ENCODE measurements around the gene MYO3B. TPM values are rescaled to one million over a fixed set of nuclear protein-coding genes. Genes with fewer than 3 reads are reported as not detected.

MYO3B gene
- polyA plus RNA-seq, 1 of the 3 experiments (the other 2 are of a cell fraction): not detected

DNA sequence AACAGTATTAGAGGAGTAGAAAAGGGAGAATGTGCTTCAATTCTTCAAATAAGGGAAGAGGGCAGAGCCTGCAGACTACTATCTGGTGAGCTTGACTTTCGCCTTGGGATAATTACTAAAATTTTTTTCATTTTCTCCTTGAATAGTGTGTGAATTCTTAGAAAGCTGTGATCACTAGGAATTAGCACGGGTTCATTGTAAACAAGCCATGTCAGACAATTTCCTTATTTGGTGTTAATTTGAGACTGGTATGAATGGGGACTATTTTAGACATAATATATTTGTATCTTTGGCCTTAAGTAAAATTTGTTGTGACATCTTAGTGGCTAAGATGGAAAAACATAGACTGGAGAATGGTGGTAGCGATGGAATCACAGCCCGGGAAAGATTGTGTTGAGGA lies 66.6 kb downstream of the MYO3B start:
- Histone ChIP-seq H3K9me2 (no peaks in the 10 kb centered on the region), H3K9me3 (no peaks in the 10 kb centered on the region), H2AFZ (ENCODE audit: low read depth) (no peak overlapping the region), H3K9ac (no peak overlapping the region), H3K36me3 (replicated peaks in 1 of 2; ENCODE audit: control insufficient read depth in 1 of 2, insufficient read depth in 2 of 2, low read length in 1 of 2) (no peaks in the 10 kb centered on the region), H3K27ac (ENCODE audit: low read depth in 2 of 2, low read length in 1 of 2) (no peak overlapping the region), H3K27me3 (ENCODE audit: insufficient read depth) (no peaks in the 10 kb centered on the region; the same call in 1 of the 2 replicates), H3K4me2 (no peak overlapping the region), H3K4me1 (ENCODE audit: control insufficient read depth in 1 of 2, insufficient read depth in 2 of 2, low read depth in 1 of 2, low read length in 1 of 2) (no peaks in the 10 kb centered on the region), H3F3A (replicated peaks; ENCODE audit: insufficient read depth) (no peaks in the 10 kb centered on the region), H3K79me2 (ENCODE audit: insufficient read depth) (no peaks in the 10 kb centered on the region), H3K4me3 (ENCODE audit: low read depth in 2 of 2, low read length in 1 of 2) (no peak overlapping the region), H4K20me1 (ENCODE audit: insufficient read depth) (no peaks in the 10 kb centered on the region)
- ChIA-PET CTCF (no interaction called here), POLR2A (no interaction called here)
- no peak for TF ChIP-seq CHD2 (IDR thresholded peaks at IDR 0.05; ENCODE audit: low read length, partially characterized antibody)
- TF ChIP-seq FOXM1 (IDR thresholded peaks at IDR 0.05; ENCODE audit: low read depth): no peak
- TF ChIP-seq, protein P1, sequence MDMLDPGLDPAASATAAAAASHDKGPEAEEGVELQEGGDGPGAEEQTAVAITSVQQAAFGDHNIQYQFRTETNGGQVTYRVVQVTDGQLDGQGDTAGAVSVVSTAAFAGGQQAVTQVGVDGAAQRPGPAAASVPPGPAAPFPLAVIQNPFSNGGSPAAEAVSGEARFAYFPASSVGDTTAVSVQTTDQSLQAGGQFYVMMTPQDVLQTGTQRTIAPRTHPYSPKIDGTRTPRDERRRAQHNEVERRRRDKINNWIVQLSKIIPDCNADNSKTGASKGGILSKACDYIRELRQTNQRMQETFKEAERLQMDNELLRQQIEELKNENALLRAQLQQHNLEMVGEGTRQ (IDR thresholded peaks at IDR 0.05; ENCODE audit: borderline replicate concordance, low read depth, low read length): no peak
- TF ChIP-seq, protein P2, sequence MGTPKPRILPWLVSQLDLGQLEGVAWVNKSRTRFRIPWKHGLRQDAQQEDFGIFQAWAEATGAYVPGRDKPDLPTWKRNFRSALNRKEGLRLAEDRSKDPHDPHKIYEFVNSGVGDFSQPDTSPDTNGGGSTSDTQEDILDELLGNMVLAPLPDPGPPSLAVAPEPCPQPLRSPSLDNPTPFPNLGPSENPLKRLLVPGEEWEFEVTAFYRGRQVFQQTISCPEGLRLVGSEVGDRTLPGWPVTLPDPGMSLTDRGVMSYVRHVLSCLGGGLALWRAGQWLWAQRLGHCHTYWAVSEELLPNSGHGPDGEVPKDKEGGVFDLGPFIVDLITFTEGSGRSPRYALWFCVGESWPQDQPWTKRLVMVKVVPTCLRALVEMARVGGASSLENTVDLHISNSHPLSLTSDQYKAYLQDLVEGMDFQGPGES (IDR thresholded peaks at IDR 0.05; ENCODE audit: low read depth, low read length): no peak
- no peak for TF ChIP-seq FOXJ3 (CRISPR knock-in tag; IDR thresholded peaks at IDR 0.05)
- no peak for TF ChIP-seq NFIC (IDR thresholded peaks at IDR 0.05; ENCODE audit: borderline replicate concordance)
- TF ChIP-seq RCOR1 (IDR thresholded peaks at IDR 0.05; ENCODE audit: low read length): no peak
- TF ChIP-seq GABPA (IDR thresholded peaks at IDR 0.05; ENCODE audit: low read depth): no peak
- TF ChIP-seq, protein P3, sequence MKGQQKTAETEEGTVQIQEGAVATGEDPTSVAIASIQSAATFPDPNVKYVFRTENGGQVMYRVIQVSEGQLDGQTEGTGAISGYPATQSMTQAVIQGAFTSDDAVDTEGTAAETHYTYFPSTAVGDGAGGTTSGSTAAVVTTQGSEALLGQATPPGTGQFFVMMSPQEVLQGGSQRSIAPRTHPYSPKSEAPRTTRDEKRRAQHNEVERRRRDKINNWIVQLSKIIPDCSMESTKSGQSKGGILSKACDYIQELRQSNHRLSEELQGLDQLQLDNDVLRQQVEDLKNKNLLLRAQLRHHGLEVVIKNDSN (IDR thresholded peaks at IDR 0.05; ENCODE audit: borderline replicate concordance, low read depth): no peak
- no peak for TF ChIP-seq RFX5 (IDR thresholded peaks at IDR 0.05; ENCODE audit: low read length)
- no peak for TF ChIP-seq TEAD4 (IDR thresholded peaks at IDR 0.05; ENCODE audit: borderline replicate concordance, insufficient read depth)
- TF ChIP-seq ELF1 (IDR thresholded peaks at IDR 0.05): no peak
- no peak for TF ChIP-seq JUND (IDR thresholded peaks at IDR 0.05)
- no peak for TF ChIP-seq PBX3 (IDR thresholded peaks at IDR 0.05)
- no peak for TF ChIP-seq MEF2A (IDR thresholded peaks at IDR 0.05; ENCODE audit: borderline replicate concordance, low read depth)
- no peak for TF ChIP-seq SMC3 (IDR thresholded peaks at IDR 0.05; ENCODE audit: low read depth, low read length)
- TF ChIP-seq MXI1 (IDR thresholded peaks at IDR 0.05; ENCODE audit: low read depth, low read length): no peak
- no peak for TF ChIP-seq GATA2 (CRISPR knock-in tag; IDR thresholded peaks at IDR 0.05)
- TF ChIP-seq EP300 (IDR thresholded peaks at IDR 0.05; ENCODE audit: borderline replicate concordance in 1 of 2, low read depth in 1 of 2, low read length in 1 of 2): no peak
- no peak for DNase-seq
- 60% methylated on average over 4 of the region's 4 CpGs for WGBS (ENCODE audit: low lambda C conversion rate)

Measured in SK-N-SH (cell line).